ENCODE results near the gene BZW2.

DNA sequence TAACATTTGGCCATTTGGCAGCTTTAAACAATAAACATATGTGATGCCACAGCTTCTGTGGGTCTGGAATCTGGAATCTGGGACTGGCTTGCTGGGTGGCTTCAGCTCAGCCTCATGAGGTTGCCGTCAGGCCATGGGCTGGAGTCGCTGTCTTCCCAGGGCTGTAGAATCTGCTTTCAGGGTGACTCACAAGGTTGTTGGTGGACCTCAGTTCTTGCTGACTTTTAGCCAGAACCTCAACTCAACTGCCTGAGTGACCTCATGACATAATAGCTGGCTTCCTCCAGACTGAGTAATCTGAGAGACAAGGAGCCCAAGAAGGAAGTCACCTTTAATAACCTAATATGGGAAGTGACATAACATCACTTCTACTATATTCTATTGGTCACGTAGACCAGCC is 63.0 kb downstream of the BZW2 start:
- TF ChIP-seq, protein P1, sequence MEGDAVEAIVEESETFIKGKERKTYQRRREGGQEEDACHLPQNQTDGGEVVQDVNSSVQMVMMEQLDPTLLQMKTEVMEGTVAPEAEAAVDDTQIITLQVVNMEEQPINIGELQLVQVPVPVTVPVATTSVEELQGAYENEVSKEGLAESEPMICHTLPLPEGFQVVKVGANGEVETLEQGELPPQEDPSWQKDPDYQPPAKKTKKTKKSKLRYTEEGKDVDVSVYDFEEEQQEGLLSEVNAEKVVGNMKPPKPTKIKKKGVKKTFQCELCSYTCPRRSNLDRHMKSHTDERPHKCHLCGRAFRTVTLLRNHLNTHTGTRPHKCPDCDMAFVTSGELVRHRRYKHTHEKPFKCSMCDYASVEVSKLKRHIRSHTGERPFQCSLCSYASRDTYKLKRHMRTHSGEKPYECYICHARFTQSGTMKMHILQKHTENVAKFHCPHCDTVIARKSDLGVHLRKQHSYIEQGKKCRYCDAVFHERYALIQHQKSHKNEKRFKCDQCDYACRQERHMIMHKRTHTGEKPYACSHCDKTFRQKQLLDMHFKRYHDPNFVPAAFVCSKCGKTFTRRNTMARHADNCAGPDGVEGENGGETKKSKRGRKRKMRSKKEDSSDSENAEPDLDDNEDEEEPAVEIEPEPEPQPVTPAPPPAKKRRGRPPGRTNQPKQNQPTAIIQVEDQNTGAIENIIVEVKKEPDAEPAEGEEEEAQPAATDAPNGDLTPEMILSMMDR (IDR thresholded peaks at IDR 0.05): no peak
- TF ChIP-seq SIN3A (IDR thresholded peaks at IDR 0.05; ENCODE audit: borderline replicate concordance, insufficient read depth, low read depth, low read length): no peak

All from Panc1 (cell line).